WI38 (cell line): Measurements from ENCODE around the gene RNF4.

Source experiments
- H3K4me3 ChIP-seq: 2 replicates; pipeline ENCODE4 v1.5.1; 2011; ENCODE audit warnings: low read depth, mild to moderate bottlenecking, control low read depth, low read length
- CTCF ChIP-seq: IDR thresholded peaks from 2 replicates; pipeline ENCODE4 v1.5.1; 2012; ENCODE audit warnings: low read depth, mild to moderate bottlenecking, control low read depth, low read length

The RNF4 gene

GRCh38 chr4:2551118-2551517, 82.2 kb downstream of the RNF4 start:
- TF ChIP-seq CTCF, result no peak

DNA sequence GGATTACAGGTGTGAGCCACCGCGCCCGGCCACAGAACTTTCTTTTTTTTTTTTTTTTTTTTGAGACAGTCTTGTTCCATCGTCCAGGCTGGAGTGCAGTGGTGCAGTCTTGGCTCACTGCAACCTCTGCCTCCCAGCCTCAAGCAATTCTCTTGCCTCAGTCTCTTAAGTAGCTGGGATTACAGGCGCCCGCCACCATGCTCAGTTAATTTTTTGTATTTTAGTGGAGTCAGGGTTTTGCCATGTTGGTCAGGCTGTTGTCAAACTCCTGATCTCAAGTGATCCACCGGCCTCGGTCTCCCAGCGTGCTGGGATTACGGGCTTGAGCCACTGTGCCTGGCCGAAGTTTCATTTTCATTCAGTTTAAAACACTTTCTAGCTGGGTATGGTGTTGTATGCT, 83.9 kb downstream of the RNF4 start:
- H3K4me3 ChIP-seq, result no peak overlapping the region
- TF ChIP-seq CTCF, result no peak

More at GRCh38 chr4:2551118-2551517, 82.2 kb downstream of the RNF4 start:
- H3K4me3 ChIP-seq, result no peak overlapping the region

- TF ChIP-seq CTCF, result no peak
- H3K4me3 ChIP-seq, result no peak overlapping the region
Measured at GRCh38 chr4:2558301-2558700, 89.4 kb downstream of the RNF4 start.

GRCh38 chr4:2560167-2560566, 91.3 kb downstream of the RNF4 start:
- no peak for TF ChIP-seq CTCF
- H3K4me3 ChIP-seq, result no peak overlapping the region
